ES-I3 (cell line): Measurements from ENCODE around the gene NOS1AP.
"Not testable (repeated sequence)": the region's sequence is repeated elsewhere in the genome, so short reads cannot be mapped to it uniquely, and the experiment has no call there.

Experiments used
- H3K36me3 ChIP-seq: 2 replicates; pipeline ENCODE4 v1.6.1; 2013; ENCODE audit warnings: mild to moderate bottlenecking, low read length, control low read depth, moderate library complexity; ENCODE audit not compliant: insufficient read depth
- H3K4me1 ChIP-seq: 2 replicates; pipeline ENCODE4 v1.6.1; 2013; ENCODE audit warnings: mild to moderate bottlenecking, control low read depth, low read length; ENCODE audit not compliant: insufficient read depth
- H3K9ac ChIP-seq: 2 replicates; pipeline ENCODE4 v1.6.1; 2013; ENCODE audit warnings: low read depth, mild to moderate bottlenecking, low read length, moderate library complexity
- H3K9me3 ChIP-seq: 2 replicates; pipeline ENCODE4 v1.6.1; 2013; ENCODE audit warnings: mild to moderate bottlenecking, low read length, moderate library complexity; ENCODE audit not compliant: control insufficient read depth, insufficient read depth

Gene NOS1AP

GRCh38 chr1:162166917-162167615 is 97.6 kb downstream of the NOS1AP start:
- Histone ChIP-seq H3K9ac (no peak overlapping the region), H3K36me3 (no peaks in the 10 kb centered on the region), H3K4me1 (peaks cover 8% of the 10 kb centered on the region), H3K9me3 (no peaks in the 10 kb centered on the region)

DNA sequence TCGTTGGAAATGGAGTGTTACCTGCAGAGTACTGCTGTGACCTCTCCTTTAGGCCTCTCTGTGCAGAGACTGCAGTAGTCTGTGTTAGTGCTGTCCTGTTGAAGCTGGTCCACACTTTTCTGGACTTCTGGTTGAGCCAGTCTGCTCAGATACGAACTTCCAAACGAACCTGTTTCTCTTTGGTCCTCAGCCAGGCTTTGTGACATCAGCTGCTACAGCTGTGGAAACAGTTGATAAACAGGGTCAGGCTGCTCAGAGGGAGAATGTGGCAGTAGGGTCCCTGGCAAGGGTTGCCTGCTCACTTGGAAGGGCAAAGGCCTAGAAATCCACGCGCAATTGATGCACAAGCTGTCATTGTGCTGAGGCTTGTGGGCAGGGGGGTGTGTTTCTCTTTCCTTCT is 98.8 kb downstream of the NOS1AP start:
- Histone ChIP-seq H3K36me3 (no peaks in the 10 kb centered on the region), H3K9me3 (no peaks in the 10 kb centered on the region), H3K4me1 (peaks cover 17% of the 10 kb centered on the region), H3K9ac (no peak overlapping the region)

GRCh38 chr1:162169031-162169790 is 99.7 kb downstream of the NOS1AP start:
- Histone ChIP-seq H3K36me3 (no peaks in the 10 kb centered on the region), H3K9ac (no peak overlapping the region), H3K4me1 (peaks cover 17% of the 10 kb centered on the region), H3K9me3 (no peaks in the 10 kb centered on the region)

DNA sequence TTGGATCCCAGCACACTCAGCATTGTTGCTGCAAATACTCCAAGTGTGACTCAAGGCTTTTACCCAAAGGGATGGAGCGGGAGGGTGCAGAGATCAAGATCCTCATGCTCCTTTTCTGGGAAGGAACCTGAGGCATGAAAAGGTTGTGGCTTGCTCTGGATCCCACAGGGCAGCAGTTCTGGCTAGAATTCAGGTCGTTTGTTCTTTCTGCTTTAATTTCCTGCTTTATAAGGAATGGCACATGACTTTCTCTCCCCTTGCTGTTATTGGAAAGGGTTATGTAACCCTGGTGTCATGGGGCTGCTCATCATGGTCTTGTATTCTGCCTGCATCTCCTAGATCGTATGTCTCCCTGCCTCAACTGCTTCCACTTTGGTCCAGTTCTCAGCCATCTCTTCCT is 101.6 kb downstream of the NOS1AP start:
- no peaks in the 10 kb centered on the region for H3K9me3 ChIP-seq
- no peak overlapping the region for H3K9ac ChIP-seq
- no peaks in the 10 kb centered on the region for H3K36me3 ChIP-seq
- peaks cover 31% of the 10 kb centered on the region for H3K4me1 ChIP-seq

DNA sequence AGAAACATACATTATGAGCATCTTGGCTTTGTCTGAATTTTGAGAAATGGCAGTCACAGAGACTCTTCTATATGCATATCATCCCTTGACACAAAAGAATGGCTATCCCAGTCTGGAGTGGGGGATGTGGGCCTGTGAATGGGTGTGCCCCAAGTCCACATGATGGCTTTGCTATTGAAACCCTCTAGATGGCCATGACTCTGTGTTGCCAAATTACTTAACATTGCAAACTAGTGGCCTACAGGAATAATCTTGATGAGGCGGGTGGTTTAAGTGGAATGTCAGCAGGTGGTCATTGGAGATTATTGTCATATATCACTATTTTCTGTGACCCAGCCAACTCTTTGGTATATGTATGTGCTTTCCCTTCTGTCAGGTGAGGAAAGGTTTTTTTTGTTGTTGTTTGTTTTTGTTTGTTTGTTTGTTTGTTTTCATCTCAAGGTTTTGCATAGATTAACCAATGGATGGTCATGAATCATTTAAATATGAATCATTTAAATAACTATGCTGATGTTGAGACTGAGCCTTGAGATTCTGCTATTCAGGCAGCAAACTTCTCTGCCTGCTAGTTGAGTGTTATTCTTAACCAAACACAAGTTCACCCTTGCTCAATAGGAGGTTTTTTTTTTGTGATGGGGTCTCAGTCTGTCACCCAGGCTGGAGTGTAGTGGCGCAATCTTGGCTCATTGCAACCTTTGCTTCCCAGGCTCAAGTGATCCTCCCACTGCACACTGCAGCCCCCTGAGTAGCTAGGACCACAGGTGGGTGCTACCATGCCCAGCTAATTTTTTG is 103.0 kb downstream of the NOS1AP start:
- Histone ChIP-seq H3K4me1 (peaks cover 36% of the 10 kb centered on the region), H3K9me3 (no peaks in the 10 kb centered on the region), H3K36me3 (no peaks in the 10 kb centered on the region), H3K9ac (no peak overlapping the region)

- not testable (repeated sequence) for H3K36me3 ChIP-seq, H3K9ac ChIP-seq, H3K9me3 ChIP-seq
- H3K4me1 ChIP-seq = peaks cover 39% of the 10 kb centered on the region
These were observed 104.1 kb downstream of the NOS1AP start for GRCh38 chr1:162173607-162174006.

DNA sequence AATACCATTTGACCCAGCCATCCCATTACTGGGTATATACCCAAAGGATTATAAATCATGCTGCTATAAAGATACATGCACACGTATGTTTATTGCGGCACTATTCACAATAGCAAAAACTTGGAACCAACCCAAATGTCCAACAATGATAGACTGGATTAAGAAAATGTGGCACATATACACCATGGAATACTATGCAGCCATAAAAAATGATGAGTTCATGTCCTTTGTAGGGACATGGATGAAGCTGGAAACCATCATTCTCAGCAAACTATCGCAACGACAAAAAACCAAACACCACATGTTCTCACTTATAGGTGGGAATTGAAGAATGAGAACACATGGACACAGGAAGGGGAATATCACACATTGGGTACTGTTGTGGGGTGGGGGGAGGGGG is 104.5 kb downstream of the NOS1AP start:
- H3K9me3 ChIP-seq, H3K9ac ChIP-seq, H3K36me3 ChIP-seq: not testable (repeated sequence)
- H3K4me1 ChIP-seq = peaks cover 40% of the 10 kb centered on the region

- no peaks in the 10 kb centered on the region for H3K36me3 ChIP-seq
- no peak overlapping the region for H3K9ac ChIP-seq
- no peaks in the 10 kb centered on the region for H3K9me3 ChIP-seq
- peaks cover 42% of the 10 kb centered on the region for H3K4me1 ChIP-seq
These were observed 106.0 kb downstream of the NOS1AP start for GRCh38 chr1:162175379-162176081.

DNA sequence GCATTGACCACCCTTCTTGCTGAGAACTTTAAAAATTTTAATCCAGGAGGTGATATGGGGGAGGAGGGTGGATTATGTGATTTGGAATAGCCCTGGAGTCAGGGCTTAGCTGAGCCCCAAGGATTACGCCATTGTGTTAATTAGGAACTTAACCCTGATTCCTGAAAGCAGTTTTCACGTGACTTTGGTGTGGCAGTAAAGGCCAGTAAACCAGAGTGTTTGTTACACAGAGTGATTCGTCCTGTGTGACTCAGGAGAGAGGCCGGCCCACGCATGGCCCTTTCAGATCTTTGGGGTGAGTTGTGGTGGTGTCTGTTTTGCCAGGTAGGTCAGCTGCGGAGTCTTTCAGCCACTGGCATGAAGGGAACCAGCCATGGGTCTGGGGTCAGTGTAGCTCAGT is 107.6 kb downstream of the NOS1AP start:
- H3K4me1 ChIP-seq = peaks cover 43% of the 10 kb centered on the region
- H3K36me3 ChIP-seq = no peaks in the 10 kb centered on the region
- H3K9me3 ChIP-seq = no peaks in the 10 kb centered on the region
- H3K9ac ChIP-seq = no peak overlapping the region

DNA sequence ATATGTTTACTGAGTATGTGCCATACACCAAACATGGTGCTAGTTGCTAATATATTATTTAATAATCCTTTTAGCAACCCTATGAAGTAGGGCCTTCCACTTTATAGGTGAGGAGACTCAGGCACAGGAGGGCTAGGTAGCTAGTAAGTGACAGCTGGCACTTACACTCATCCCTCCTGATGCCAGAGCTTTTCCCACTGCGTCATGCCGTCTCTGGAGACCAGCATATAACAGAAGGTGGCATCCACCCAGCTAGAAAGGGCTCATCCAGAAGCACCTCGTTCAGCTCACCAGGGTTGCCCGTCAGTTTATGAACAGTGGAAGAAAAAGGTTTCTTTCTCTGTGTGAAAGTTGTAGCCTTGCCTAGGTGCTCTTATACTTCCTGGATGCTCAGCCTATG is 108.9 kb downstream of the NOS1AP start:
- H3K9ac ChIP-seq = no peak overlapping the region

GRCh38 chr1:162179121-162179520 is 109.6 kb downstream of the NOS1AP start:
- Histone ChIP-seq H3K4me1 (peaks cover 35% of the 10 kb centered on the region), H3K9ac (no peak overlapping the region), H3K9me3 (no peaks in the 10 kb centered on the region), H3K36me3 (no peaks in the 10 kb centered on the region)

More for the DNA sequence above, 108.9 kb downstream of the NOS1AP start:
- Histone ChIP-seq H3K4me1 (peaks cover 35% of the 10 kb centered on the region), H3K9me3 (no peaks in the 10 kb centered on the region), H3K36me3 (no peaks in the 10 kb centered on the region)

DNA sequence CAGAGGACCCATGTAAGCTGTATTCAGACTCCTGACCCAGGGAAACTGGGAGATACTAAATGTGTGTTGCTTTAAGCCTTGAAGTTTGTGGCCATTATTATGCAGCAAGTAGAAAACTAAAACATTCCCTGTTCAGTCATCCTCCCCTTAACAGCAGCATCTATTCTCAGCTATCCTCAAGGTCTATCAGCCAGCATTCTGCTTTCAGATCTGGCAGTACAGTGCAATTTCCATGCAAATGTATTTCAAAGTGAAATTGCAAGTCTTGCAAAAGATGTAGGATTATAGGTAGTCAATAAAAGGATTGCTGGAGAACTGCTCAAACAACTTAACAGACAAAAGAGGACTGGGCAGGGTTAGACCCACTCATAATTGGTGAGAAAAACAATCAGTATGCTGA is 111.3 kb downstream of the NOS1AP start:
- Histone ChIP-seq H3K9me3 (no peaks in the 10 kb centered on the region), H3K36me3 (no peaks in the 10 kb centered on the region), H3K9ac (no peak overlapping the region), H3K4me1 (peaks cover 27% of the 10 kb centered on the region)

DNA sequence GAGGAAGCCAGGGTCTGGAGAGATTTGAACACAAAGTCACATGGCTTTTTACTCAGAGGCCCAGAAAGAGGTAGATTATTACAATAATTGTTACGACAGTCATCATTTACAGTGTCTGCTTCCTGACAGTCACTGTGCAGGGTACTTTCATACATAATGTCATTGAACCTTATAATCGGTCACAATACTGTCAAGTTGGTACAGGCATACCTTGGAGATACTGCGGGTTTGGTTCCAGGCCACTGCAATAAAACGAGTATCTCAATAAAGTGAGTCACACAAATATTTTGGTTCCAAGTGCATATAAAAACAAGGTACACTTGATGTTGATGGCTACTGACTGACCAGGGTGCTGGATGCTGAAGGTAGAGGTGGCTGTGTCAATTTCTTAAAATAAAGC is 112.6 kb downstream of the NOS1AP start:
- no peak overlapping the region for H3K9ac ChIP-seq
- no peaks in the 10 kb centered on the region; the same call in 1 of the 2 replicates for H3K9me3 ChIP-seq
- H3K36me3 ChIP-seq = no peaks in the 10 kb centered on the region
- H3K4me1 ChIP-seq = peaks cover 23% of the 10 kb centered on the region

- no peak overlapping the region for H3K9ac ChIP-seq
- H3K9me3 ChIP-seq = no peaks in the 10 kb centered on the region; the same call in 1 of the 2 replicates
- H3K36me3 ChIP-seq = no peaks in the 10 kb centered on the region
- peaks cover 9% of the 10 kb centered on the region for H3K4me1 ChIP-seq
These were observed 116.0 kb downstream of the NOS1AP start for GRCh38 chr1:162185314-162186025.
